Esophagus squamous epithelium (tissue), 4 donors: ENCODE results near the gene GP1BB.

Source experiments
- CTCF ChIP-seq, 6 experiments: fragments of 450-650 bp in 4 of 6; fragments of 200-600 bp in 2 of 6; sonication (generic) in 2 of 6; IDR thresholded peaks; one replicate each; pipeline ENCODE4 v1.5.1; 2016 to 2019; ENCODE audit warnings: antibody characterized with exemption in 6 of 6, mild to moderate bottlenecking in 4 of 6, moderate library complexity in 4 of 6
- POLR2A ChIP-seq, 4 donors: fragments of 450-650 bp; IDR thresholded peaks; one replicate each; pipeline ENCODE4 v1.6.1; 2017; ENCODE audit warnings: antibody characterized with exemption in 4 of 4, mild to moderate bottlenecking in 4 of 4, moderate library complexity in 3 of 4

GRCh38 chr22:19721330-19722177, 1.8 kb upstream of the GP1BB start:
- TF ChIP-seq POLR2A (IDR thresholded peaks at IDR 0.05): no peak
- no peak for TF ChIP-seq CTCF (IDR thresholded peaks at IDR 0.05)
